IMR-90 (cell line): ENCODE measurements around the gene MYH13.

ENCODE experiments used
- CTCF ChIP-seq: conservative IDR thresholded peaks from 2 replicates; pipeline ENCODE4 v1.5.1; 2012; ENCODE audit warnings: mild to moderate bottlenecking, low read depth, low read length, improper control_type of control experiment
- MXI1 ChIP-seq: IDR thresholded peaks from 2 replicates; pipeline ENCODE4 v1.6.1; 2012; ENCODE audit warnings: low read depth, mild to moderate bottlenecking, low read length, moderate library complexity, borderline replicate concordance
- POLR2A ChIP-seq: IDR thresholded peaks from 2 replicates; pipeline ENCODE4 v1.6.1; 2012; ENCODE audit warnings: mild to moderate bottlenecking, low read depth, low read length
- RAD21 ChIP-seq: IDR thresholded peaks from 2 replicates; pipeline ENCODE4 v1.6.1; 2012; ENCODE audit warnings: low read length, improper control_type of control experiment

- TF ChIP-seq CTCF (no peak), POLR2A (no peak), RAD21 (no peak), MXI1 (no peak)
These were observed 104.8 kb downstream of the MYH13 start for GRCh38 chr17:10268005-10268404.
